HEK293T (cell line): ENCODE data around the gene EXPH5.
"Not testable (repeated sequence)": the region's sequence is repeated elsewhere in the genome, so short reads cannot be mapped to it uniquely, and the experiment has no call there.

Experiments
- CTCF ChIA-PET: fragments of 350-600 bp; formaldehyde crosslinking; extraction: SDS; loops from one replicate; lab custom pipeline; 2021; ENCODE audit warnings: antibody characterized with exemption, inconsistent platforms; lab: Yijun Ruan, JAX
- POLR2A ChIA-PET: fragments of 350-600 bp; formaldehyde crosslinking; extraction: SDS; loops from one replicate; lab custom pipeline; 2020; ENCODE audit warnings: antibody characterized with exemption, inconsistent platforms; lab: Yijun Ruan, JAX
- DNase-seq: peaks from one replicate; pipeline ENCODE4 v3.0.0; 2012; ENCODE audit warnings: mixed read lengths; ENCODE audit errors: extremely low spot score
- ARNT ChIP-seq: fragments of 450-650 bp; IDR thresholded peaks from 2 replicates; pipeline ENCODE4 v1.6.1; 2017; ENCODE audit warnings: mild to moderate bottlenecking
- BHLHE40 ChIP-seq: fragments of 450-650 bp; IDR thresholded peaks from 2 replicates; pipeline ENCODE4 v1.6.1; 2016; ENCODE audit warnings: mild to moderate bottlenecking, moderate library complexity, borderline replicate concordance
- CTBP1 ChIP-seq: fragments of 450-650 bp; IDR thresholded peaks from 2 replicates; pipeline ENCODE4 v1.6.1; 2016; ENCODE audit warnings: borderline replicate concordance
- ELF4 ChIP-seq: fragments of 450-650 bp; IDR thresholded peaks from 2 replicates; pipeline ENCODE4 v1.6.1; 2017; ENCODE audit warnings: antibody characterized with exemption
- FOXA1 ChIP-seq: fragments of 450-650 bp; IDR thresholded peaks from 2 replicates; pipeline ENCODE4 v1.6.1; 2016; ENCODE audit warnings: mild to moderate bottlenecking
- FOXK2 ChIP-seq: fragments of 450-650 bp; IDR thresholded peaks from 2 replicates; pipeline ENCODE4 v1.6.1; 2016; ENCODE audit warnings: mild to moderate bottlenecking
- FOXM1 ChIP-seq: fragments of 450-650 bp; IDR thresholded peaks from 2 replicates; pipeline ENCODE4 v1.6.1; 2017; ENCODE audit warnings: mild to moderate bottlenecking, borderline replicate concordance
- HDGF ChIP-seq: fragments of 450-650 bp; IDR thresholded peaks from 2 replicates; pipeline ENCODE4 v1.6.1; 2017; ENCODE audit warnings: antibody characterized with exemption, borderline replicate concordance
- L3MBTL2 ChIP-seq: fragments of 450-650 bp; conservative IDR thresholded peaks from 2 replicates; pipeline ENCODE4 v1.6.1; 2016; ENCODE audit warnings: mild to moderate bottlenecking
- LEF1 ChIP-seq: fragments of 450-650 bp; IDR thresholded peaks from 2 replicates; pipeline ENCODE4 v1.6.1; 2017; ENCODE audit warnings: mild to moderate bottlenecking, borderline replicate concordance
- NFRKB ChIP-seq: fragments of 450-650 bp; IDR thresholded peaks from 2 replicates; pipeline ENCODE4 v1.6.1; 2016; ENCODE audit warnings: mild to moderate bottlenecking, moderate library complexity
- SP1 ChIP-seq: fragments of 450-650 bp; IDR thresholded peaks from 2 replicates; pipeline ENCODE4 v1.6.1; 2017
- SUZ12 ChIP-seq: fragments of 450-650 bp; IDR thresholded peaks from 2 replicates; pipeline ENCODE4 v1.6.1; 2016; ENCODE audit warnings: mild to moderate bottlenecking
- TARDBP ChIP-seq: fragments of 450-650 bp; IDR thresholded peaks from 2 replicates; pipeline ENCODE4 v1.6.1; 2016
- ZNF384 ChIP-seq: fragments of 450-650 bp; IDR thresholded peaks from 2 replicates; pipeline ENCODE4 v1.6.1; 2016
- TF ChIP-seq, protein P1 (sequence below): fragments of 450-650 bp; IDR thresholded peaks from 2 replicates; pipeline ENCODE4 v1.6.1; 2016

The EXPH5 gene

GRCh38 chr11:108608548-108608947 lies 15.0 kb upstream of the EXPH5 start:
- no peak for DNase-seq
- ChIA-PET CTCF (no interaction called here), POLR2A (no interaction called here)
- no peak for TF ChIP-seq ARNT
- TF ChIP-seq SUZ12 = no peak
- TF ChIP-seq FOXA1 = no peak
- TF ChIP-seq TARDBP = no peak
- TF ChIP-seq NFRKB = no peak
- no peak for TF ChIP-seq FOXK2
- no peak for TF ChIP-seq HDGF
- no peak for TF ChIP-seq L3MBTL2
- TF ChIP-seq, protein P1, sequence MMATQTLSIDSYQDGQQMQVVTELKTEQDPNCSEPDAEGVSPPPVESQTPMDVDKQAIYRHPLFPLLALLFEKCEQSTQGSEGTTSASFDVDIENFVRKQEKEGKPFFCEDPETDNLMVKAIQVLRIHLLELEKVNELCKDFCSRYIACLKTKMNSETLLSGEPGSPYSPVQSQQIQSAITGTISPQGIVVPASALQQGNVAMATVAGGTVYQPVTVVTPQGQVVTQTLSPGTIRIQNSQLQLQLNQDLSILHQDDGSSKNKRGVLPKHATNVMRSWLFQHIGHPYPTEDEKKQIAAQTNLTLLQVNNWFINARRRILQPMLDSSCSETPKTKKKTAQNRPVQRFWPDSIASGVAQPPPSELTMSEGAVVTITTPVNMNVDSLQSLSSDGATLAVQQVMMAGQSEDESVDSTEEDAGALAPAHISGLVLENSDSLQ = no peak
- no peak for TF ChIP-seq ZNF384
- TF ChIP-seq SP1 = no peak
- TF ChIP-seq BHLHE40 = no peak
- no peak for TF ChIP-seq FOXM1
- TF ChIP-seq ELF4 = no peak
- TF ChIP-seq LEF1 = no peak
- no peak for TF ChIP-seq CTBP1

GRCh38 chr11:108606495-108607160 lies 13.1 kb upstream of the EXPH5 start:
- ChIA-PET POLR2A (interaction anchor here (1.5 kb wide), 1 partner anchor 108 kb away, joined by 3 read pairs; the partner anchor contains the start of gene POGLUT3), CTCF (no interaction called here)
- no peak for DNase-seq
- TF ChIP-seq, protein P1 = no peak
- TF ChIP-seq L3MBTL2 (no peak), SP1 (no peak), FOXM1 (no peak), ZNF384 (no peak), NFRKB (no peak), TARDBP (no peak), ELF4 (no peak), HDGF (no peak), CTBP1 (no peak), FOXA1 (no peak), ARNT (no peak)

- CTCF ChIA-PET = no interaction called here
- DNase-seq = no peak
- no peak for TF ChIP-seq ZNF384
- POLR2A ChIA-PET = interaction anchor here (1.5 kb wide), 1 partner anchor 108 kb away, joined by 3 read pairs; the partner anchor contains the start of gene POGLUT3
These were observed 12.5 kb upstream of the EXPH5 start for GRCh38 chr11:108606070-108606469.

DNA sequence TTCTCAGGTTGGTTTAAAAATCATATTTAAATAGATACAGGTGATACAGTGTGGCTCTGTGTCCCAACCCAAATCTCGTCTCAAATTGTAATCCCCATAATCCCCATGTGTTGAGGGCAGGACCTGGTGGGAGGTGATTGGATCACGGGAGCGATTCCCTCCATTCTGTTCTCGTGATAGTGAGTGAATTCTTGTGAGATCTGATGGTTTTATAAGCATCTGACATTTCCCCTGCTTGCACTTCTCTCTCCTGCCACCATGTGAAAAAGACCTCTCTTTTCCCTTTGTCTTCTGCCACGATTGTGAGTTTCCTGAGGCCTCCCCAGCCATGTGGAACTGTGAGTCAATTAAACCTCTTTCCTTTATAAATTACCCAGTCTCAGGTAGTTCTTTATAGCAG lies 9.2 kb upstream of the EXPH5 start:
- TF ChIP-seq L3MBTL2 = peak; percentile 36; the same call in 1 of the 2 replicates
- POLR2A ChIA-PET, CTCF ChIA-PET, DNase-seq: not testable (repeated sequence)

GRCh38 chr11:108601150-108601549 lies 7.6 kb upstream of the EXPH5 start:
- no peak for TF ChIP-seq BHLHE40
- no peak for TF ChIP-seq ZNF384
- TF ChIP-seq NFRKB = no peak
- TF ChIP-seq TARDBP = no peak
- no peak for TF ChIP-seq L3MBTL2
- no peak for TF ChIP-seq FOXK2
- TF ChIP-seq FOXM1 = no peak
- no peak for TF ChIP-seq SP1
- TF ChIP-seq ARNT = no peak
- TF ChIP-seq, protein P1 = no peak
- TF ChIP-seq SUZ12 = no peak
- TF ChIP-seq HDGF = no peak
- POLR2A ChIA-PET = no interaction called here
- CTCF ChIA-PET = interaction anchor here (0.6 kb wide), 1 partner anchor 1728 kb away, joined by 3 read pairs; no protein-coding TSS in a partner anchor
- no peak for DNase-seq

- no peak for DNase-seq
- CTCF ChIA-PET = no interaction called here
- POLR2A ChIA-PET = no interaction called here
- TF ChIP-seq ZNF384 (no peak), SP1 (no peak), TARDBP (no peak)
These were observed 6.4 kb upstream of the EXPH5 start for GRCh38 chr11:108599978-108600377.

- no peak for DNase-seq
- POLR2A ChIA-PET = interaction anchor here (1.5 kb wide), 1 partner anchor 100 kb away, joined by 3 read pairs; the partner anchor contains the start of gene POGLUT3
- CTCF ChIA-PET = no interaction called here
- no peak for TF ChIP-seq FOXK2
- no peak for TF ChIP-seq FOXM1
- TF ChIP-seq SUZ12 = no peak
- TF ChIP-seq FOXA1 = no peak
- TF ChIP-seq L3MBTL2 = no peak
- TF ChIP-seq SP1 = no peak
- TF ChIP-seq HDGF = no peak
- no peak for TF ChIP-seq LEF1
- no peak for TF ChIP-seq NFRKB
- TF ChIP-seq ARNT = no peak
- no peak for TF ChIP-seq CTBP1
- no peak for TF ChIP-seq TARDBP
- TF ChIP-seq, protein P1 = no peak
- TF ChIP-seq BHLHE40 = no peak
- TF ChIP-seq ZNF384 = no peak
- no peak for TF ChIP-seq ELF4
These were observed 4.3 kb upstream of the EXPH5 start for GRCh38 chr11:108597736-108598355.
